Mammary epithelial cell (primary cell): ENCODE results near the gene TSPO.

Experiments
- CTCF ChIP-seq, 2 donors: IDR thresholded peaks in 1 of 2; conservative IDR thresholded peaks in 1 of 2; 2 replicates each; pipeline ENCODE4 v1.5.1; 2011 to 2012; ENCODE audit warnings: inconsistent platforms in 2 of 2, low read length in 2 of 2, mild to moderate bottlenecking in 2 of 2, control low read depth in 1 of 2, low read depth in 1 of 2; ENCODE audit not compliant: insufficient read depth in 1 of 2; ENCODE audit errors: extremely low read depth in 1 of 2
- EZH2 ChIP-seq: IDR thresholded peaks from 2 replicates; pipeline ENCODE4 v1.6.1; 2012; ENCODE audit warnings: low read length, inconsistent platforms, borderline replicate concordance

GRCh38 chr22:43179146-43179910 lies 28.0 kb downstream of the TSPO start:
- TF ChIP-seq CTCF (conservative IDR thresholded peaks at IDR 0.05 in 1 of 2, IDR thresholded peaks at IDR 0.05 in 1 of 2; ENCODE audit: extremely low read depth in 1 of 2, insufficient read depth in 1 of 2, low read depth in 1 of 2, low read length in 2 of 2) (no peak), EZH2 (no peak)
